Measurements from ENCODE around the gene CRTAC1.

The CRTAC1 gene

DNA sequence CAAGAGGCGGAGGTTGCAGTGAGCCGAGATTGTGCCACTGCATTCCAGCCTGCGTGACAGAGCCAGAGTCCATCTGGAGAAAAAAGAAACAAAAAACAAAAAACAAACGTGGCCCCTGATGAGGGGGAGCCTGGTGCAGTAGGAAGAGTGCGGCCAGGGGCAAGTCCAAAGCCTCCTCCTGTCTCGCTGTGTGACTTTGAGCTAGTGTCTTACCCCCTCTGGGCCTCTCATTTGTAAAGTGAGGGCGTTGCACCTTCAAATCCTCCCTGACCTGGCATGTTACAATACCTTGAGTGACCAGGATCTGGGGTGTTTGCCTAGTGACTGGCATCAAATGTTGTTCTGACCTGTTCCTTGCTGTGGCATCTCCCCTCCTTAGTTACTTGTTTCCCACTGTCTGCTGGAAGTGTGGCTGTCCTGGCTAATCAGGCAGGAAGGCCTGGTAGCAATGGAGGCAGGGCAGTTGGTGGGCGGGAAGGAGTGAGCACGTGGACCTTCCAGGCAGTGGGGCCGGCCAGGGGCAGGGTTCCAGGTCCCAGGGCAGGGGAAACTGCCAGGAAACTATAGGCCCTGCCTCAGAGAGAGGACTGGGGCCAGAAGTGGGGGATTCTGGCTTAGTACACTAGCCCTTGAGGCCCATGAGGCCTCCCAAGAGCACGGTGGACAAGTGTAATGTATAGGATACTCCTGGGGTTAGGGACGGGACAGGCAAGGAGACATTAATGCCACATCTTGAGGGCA is 205.2 kb downstream of the CRTAC1 start:
- DNase-seq = peak in 2 of 10 donors; percentile 27 to 76

DNA sequence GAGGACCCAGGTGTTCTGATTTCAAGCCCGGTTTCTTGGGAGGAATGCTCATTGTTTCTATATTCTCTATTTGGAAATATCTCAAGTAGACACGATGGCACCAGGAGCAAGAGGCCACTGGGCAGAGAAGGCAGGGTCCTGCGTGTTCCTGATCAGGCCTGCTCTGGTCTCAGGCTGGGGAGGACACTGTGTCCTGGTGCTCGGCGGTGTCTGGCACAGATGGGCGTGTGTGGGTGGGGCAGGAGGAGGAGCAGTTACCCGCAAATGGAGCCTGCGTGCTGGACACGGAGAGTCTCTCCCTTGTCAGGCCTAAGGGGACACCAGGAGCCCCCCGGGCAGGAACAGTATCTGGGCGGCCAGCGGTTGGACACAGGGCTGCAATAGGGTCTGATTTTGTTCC is 206.7 kb downstream of the CRTAC1 start:
- intact Hi-C loops (cut with DNase I) = no loop called here
- peak in 5 of 10 donors; percentile 17 to 88 (median 79) for DNase-seq

More for the DNA sequence above, 205.2 kb downstream of the CRTAC1 start:
- intact Hi-C loops (cut with DNase I) = no loop called here

DNA sequence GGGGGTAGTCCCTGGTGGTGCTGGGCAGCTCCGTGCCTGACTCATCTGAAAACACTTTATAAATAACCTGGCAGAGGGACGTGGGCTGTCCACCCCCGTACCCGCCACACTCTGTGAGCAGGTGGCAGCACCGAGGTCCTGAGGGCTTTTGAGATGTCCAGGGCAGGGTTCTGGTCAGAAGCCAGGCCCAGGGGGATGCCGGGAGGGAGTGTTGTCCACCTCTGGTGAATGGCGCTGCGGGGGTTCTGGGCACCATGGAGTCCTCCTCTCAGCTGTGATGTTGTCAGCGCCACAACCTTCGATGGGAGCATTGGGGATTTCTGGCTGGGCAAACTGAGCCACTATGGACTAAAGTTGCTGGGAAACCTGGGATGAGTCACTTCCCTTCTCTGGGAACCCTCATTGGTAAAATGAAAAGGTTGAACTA is 208.1 kb downstream of the CRTAC1 start:
- peak in 4 of 10 donors; percentile 22 to 88 (median 56) for DNase-seq
- intact Hi-C loops (cut with DNase I) = no loop called here

DNA sequence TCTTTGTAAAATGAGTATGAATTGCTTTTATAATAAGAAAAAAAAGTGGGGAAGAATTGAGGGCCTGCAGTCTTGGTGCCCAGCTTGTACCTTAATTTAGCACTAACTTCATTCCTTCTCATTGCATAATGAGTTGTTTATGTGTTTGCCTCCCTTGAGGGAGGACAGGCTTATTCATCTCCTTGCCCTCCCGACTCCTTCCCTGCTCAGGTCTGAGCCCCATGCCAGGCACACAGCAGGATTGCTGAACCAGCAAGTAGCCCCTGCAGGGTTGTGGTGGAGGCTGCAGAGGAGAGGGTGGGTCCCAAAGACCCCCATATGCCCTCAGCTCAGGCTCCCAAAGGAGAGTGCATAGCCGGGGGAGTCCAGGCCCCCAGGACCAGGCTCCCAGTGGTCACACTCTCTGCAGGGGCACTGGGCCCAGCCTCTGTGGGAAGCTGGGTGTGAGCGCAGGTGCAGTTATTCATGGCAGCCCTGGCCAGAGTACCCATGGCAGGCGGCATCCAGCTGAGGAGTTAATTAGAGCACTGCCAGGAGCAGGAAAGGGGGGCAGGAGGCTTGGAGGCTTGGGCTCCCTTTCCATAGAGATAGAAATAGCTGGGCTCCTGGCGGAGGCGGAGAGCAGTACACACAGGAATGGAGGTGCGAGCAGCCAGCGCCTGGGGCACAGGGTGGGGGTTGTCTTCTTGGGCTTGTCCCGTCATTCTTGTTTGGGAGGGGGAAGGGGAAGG is 208.9 kb downstream of the CRTAC1 start:
- peak in 5 of 10 donors; percentile 23 to 84 (median 45) for DNase-seq
- intact Hi-C loops (cut with DNase I) = no loop called here

DNA sequence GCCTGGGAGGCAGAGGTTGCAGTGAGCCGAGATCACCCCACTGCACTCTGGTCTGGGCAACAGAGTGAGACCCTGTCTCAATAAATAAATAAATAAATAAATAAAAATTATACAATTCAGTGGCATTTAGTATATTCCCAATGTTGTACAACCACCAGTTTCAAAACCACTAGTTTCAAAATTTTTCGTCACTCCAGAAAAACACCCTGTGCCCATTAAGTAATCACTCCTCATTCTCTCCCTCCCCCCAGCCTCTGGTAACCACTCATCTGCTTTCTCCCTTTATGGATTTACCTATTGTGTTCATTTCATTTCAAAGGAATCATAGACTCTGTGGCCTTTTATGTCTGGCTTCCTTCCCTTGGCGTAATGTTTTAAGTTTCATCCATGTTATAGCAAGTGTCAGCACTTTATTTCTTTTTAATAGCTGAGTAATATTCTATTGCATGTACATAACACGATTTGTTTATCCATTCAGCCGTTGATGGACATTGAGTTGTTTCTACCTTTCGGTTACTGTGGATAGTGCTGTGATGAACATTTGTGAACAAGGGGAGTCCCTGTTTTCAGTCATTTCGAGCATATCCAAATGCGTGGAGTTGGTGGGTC is 210.2 kb downstream of the CRTAC1 start:
- intact Hi-C loops (cut with DNase I) = no loop called here
- no peak for DNase-seq

DNA sequence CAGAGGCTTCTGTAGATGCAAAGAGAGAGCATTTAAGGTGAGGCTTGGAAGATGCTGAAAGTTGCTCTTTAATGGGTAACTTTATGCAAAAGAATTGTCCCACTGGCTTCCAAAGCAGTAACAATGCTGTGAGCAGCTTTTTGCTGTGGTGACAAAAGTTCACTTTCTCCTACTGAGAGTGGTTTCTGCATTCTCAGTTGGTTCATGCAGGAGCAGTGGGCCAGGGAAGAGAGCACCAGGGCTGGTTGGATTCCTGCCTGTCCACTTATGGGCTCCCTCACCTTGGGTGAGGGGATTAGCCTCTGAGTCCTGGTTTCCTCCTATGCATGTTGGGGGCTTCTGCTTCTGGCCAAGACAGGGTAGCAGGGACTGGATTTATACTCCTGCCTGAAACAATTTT is 211.8 kb downstream of the CRTAC1 start:
- intact Hi-C loops (cut with DNase I) = no loop called here

DNA sequence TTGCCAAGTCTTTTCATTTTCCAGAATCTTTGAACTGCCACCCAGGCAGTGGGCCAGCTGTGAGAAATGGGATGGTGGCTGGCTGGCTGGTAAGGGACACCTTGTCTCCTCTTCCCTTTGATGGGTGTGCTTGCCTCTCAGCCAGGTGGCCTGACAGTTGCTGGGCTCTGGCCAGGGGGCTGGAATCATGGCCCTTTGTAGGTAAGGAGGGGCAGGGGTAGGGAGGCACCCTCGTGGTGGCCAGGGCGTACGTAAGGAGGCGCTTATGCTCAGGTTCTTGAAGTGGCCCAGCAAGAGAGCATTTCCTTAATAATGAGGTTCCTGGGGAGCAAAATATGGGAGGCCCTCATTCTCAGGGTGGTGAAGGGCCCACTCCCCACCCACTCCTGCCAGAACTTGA is 213.8 kb downstream of the CRTAC1 start:
- intact Hi-C loops (cut with DNase I) = no loop called here
- peak in 1 of 10 donors; percentile 76 for DNase-seq

More for the DNA sequence above, 211.8 kb downstream of the CRTAC1 start:
- no peak for DNase-seq

Data from posterior cingulate gyrus (tissue), 11 donors.